ENCODE results near the gene GIGYF2. TPM values are rescaled to one million over a fixed set of nuclear protein-coding genes. Genes with fewer than 3 reads are reported as not detected.

GIGYF2 gene
- total and polyA plus RNA-seq, 11 donors, result 25.3 to 78.1 (median 56.5) TPM

DNA sequence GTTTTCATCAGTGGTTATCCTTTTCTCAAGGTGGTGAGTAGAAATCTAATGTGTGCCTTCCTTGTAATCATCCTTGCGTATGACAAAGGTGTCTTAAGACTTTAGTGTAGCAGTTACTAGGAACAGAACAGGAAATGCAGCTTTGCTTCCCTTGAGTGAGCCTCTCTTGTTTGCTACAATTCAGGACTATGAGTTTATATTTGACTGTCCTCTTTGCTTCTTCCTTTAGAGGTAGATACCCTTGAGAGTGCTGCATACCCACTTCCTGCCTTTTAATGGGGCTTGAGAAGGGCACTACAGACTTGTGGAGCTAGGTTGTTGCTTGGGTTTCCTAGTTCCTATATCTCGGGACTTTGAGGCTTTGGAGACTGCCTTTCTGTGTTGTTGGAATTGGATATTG lies 75.4 kb downstream of the GIGYF2 start:
- Histone ChIP-seq H3K9me3 (no peaks in the 10 kb centered on the region), H3K4me3 (no peak overlapping the region), H3K4me1 (peaks cover 0 to 6% (median 0%) of the 10 kb centered on the region in 12 donors), H3K27me3 (no peaks in the 10 kb centered on the region), H3K27ac (no peak overlapping the region), H3K36me3 (peaks cover 0 to 81% (median 51%) of the 10 kb centered on the region in 9 donors)
- intact Hi-C loops (cut with DNase I), result no loop called here
- no peak for ATAC-seq
- no peak for DNase-seq
- WGBS, 4 donors, result 90 to 97% (median 93%) methylated on average over 2 of the region's 2 CpGs
- TF ChIP-seq, protein P1, sequence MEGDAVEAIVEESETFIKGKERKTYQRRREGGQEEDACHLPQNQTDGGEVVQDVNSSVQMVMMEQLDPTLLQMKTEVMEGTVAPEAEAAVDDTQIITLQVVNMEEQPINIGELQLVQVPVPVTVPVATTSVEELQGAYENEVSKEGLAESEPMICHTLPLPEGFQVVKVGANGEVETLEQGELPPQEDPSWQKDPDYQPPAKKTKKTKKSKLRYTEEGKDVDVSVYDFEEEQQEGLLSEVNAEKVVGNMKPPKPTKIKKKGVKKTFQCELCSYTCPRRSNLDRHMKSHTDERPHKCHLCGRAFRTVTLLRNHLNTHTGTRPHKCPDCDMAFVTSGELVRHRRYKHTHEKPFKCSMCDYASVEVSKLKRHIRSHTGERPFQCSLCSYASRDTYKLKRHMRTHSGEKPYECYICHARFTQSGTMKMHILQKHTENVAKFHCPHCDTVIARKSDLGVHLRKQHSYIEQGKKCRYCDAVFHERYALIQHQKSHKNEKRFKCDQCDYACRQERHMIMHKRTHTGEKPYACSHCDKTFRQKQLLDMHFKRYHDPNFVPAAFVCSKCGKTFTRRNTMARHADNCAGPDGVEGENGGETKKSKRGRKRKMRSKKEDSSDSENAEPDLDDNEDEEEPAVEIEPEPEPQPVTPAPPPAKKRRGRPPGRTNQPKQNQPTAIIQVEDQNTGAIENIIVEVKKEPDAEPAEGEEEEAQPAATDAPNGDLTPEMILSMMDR (IDR thresholded peaks at IDR 0.05), result no peak
- no peak for TF ChIP-seq POLR2A (IDR thresholded peaks at IDR 0.05)

GRCh38 chr2:232773815-232774214 lies 76.7 kb downstream of the GIGYF2 start:
- ATAC-seq (no peak), DNase-seq (no peak)
- intact Hi-C loops (cut with DNase I), result no loop called here
- no peaks in the 10 kb centered on the region for H3K27me3 ChIP-seq
- no peaks in the 10 kb centered on the region for H3K4me1 ChIP-seq
- H3K27ac ChIP-seq, result no peak overlapping the region
- TF ChIP-seq, protein P1 (IDR thresholded peaks at IDR 0.05), result no peak
- TF ChIP-seq POLR2A (IDR thresholded peaks at IDR 0.05), result no peak
- H3K4me3 ChIP-seq, result no peak overlapping the region
- H3K9me3 ChIP-seq, result no peaks in the 10 kb centered on the region
- H3K36me3 ChIP-seq, result peaks cover 0 to 81% (median 41%) of the 10 kb centered on the region in 9 donors
- WGBS, 4 donors, result 96 to 99% (median 99%) methylated on average over 9 of the region's 9 CpGs

DNA sequence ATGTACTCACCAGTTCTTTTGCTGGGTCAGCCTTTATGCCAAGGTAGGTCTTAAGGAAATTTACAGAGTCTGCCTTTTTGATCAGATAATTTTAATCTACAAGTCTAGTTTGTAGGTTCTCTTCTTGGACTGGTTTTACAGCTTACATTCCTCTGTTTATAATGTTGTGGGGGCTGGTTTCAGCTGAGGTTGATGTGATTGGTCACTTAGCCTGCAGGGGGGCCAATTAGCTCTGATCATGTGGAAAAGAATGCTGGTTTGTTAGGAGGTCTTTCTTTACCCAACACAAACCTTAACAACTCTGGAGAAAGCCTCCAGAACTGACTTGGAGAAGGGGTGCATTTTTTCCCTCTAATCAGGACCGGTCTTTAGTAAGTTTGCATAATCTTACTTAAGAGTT lies 79.3 kb downstream of the GIGYF2 start, which contains the start of gene KCNJ13:
Gene KCNJ13 (minus strand): TSS at position 131 of the 400 bp plus-strand sequence. CDS start 5,203 bp downstream, outside the sequence.
- WGBS, 4 donors, result 85 to 96% (median 91%) methylated on average over 1 of the region's 1 CpG
- Histone ChIP-seq H3K4me1 (peaks cover 0 to 8% (median 0%) of the 10 kb centered on the region in 12 donors), H3K9me3 (no peaks in the 10 kb centered on the region), H3K27me3 (no peaks in the 10 kb centered on the region), H3K4me3 (no peak within 1 kb of the TSS), H3K27ac (no peak within 1 kb of the TSS), H3K36me3 (peaks cover 0 to 74% (median 28%) of the 10 kb centered on the region in 9 donors)
- intact Hi-C loops (cut with DNase I), result no loop called here
- TF ChIP-seq, protein P1 (IDR thresholded peaks at IDR 0.05), result no peak
- TF ChIP-seq POLR2A (IDR thresholded peaks at IDR 0.05), result no peak
- no peak for DNase-seq
- no peak for ATAC-seq

- H3K27me3 ChIP-seq, result no peaks in the 10 kb centered on the region
- DNase-seq (no peak), ATAC-seq (no peak)
- intact Hi-C loops (cut with DNase I), result no loop called here
- 83 to 90% (median 87%) methylated on average over 5 of the region's 5 CpGs for WGBS, 4 donors
- H3K4me3 ChIP-seq, result no peak overlapping the region
- TF ChIP-seq, protein P1 (IDR thresholded peaks at IDR 0.05), result no peak
- TF ChIP-seq POLR2A (IDR thresholded peaks at IDR 0.05), result no peak
- no peaks in the 10 kb centered on the region for H3K9me3 ChIP-seq
- H3K27ac ChIP-seq, result no peak overlapping the region
- peaks cover 0 to 8% (median 0%) of the 10 kb centered on the region in 12 donors for H3K4me1 ChIP-seq
- H3K36me3 ChIP-seq, result peaks cover 0 to 66% (median 24%) of the 10 kb centered on the region in 9 donors
Observed at GRCh38 chr2:232777276-232777675, 80.1 kb downstream of the GIGYF2 start.

All from heart left ventricle (tissue), 16 donors.